B cell (primary cell): ENCODE data around the gene NFKBIA. TPM values are rescaled to one million over a fixed set of nuclear protein-coding genes. Genes with fewer than 3 reads are reported as not detected.

Source experiments
- ATAC-seq: fragments of 200-7000 bp; cut with Tn5 transposase; one replicate; pipeline ENCODE4 v1.10.0; 2021; ENCODE audit warnings: low read depth, mild to moderate bottlenecking, moderate number of reproducible peaks, moderate library complexity
- CTCF ChIA-PET: fragments of 350-600 bp; sonication (Branson Sonifier 250); formaldehyde crosslinking; loops from one replicate; lab custom pipeline; 2021; ENCODE audit warnings: antibody characterized with exemption, inconsistent platforms; lab: Charles Lee
- POLR2A ChIA-PET: fragments of 350-600 bp; sonication (Branson Sonifier 250); formaldehyde crosslinking; loops from one replicate; lab custom pipeline; 2021; ENCODE audit warnings: antibody characterized with exemption; lab: Charles Lee
- DNase-seq: peaks from one replicate; pipeline ENCODE4 v3.0.0; 2013
- H2AFZ ChIP-seq: 2 replicates; pipeline ENCODE4 v1.6.1; 2012; ENCODE audit warnings: mild to moderate bottlenecking, low read depth, low read length; ENCODE audit not compliant: insufficient read depth, poor library complexity, severe bottlenecking
- H3K27ac ChIP-seq, 2 donors: 1 replicate in 1 of 2; 2 replicates in 1 of 2; pipeline ENCODE4 v1.5.1; 2012 to 2013; ENCODE audit warnings: low read length in 2 of 2, mild to moderate bottlenecking in 2 of 2, moderate library complexity in 1 of 2
- H3K27me3 ChIP-seq, 4 experiments: fragments of 200-600 bp in 1 of 4; sonication (generic) in 1 of 4; replicated peaks in 1 of 4; 1 replicate in 2 of 4; 2 replicates in 2 of 4; pipeline versions ENCODE4 v1.6.1 to v1.7.0; 2013 to 2016; ENCODE audit warnings: low read length in 3 of 4, mild to moderate bottlenecking in 2 of 4, mixed read lengths in 1 of 4, moderate library complexity in 1 of 4; ENCODE audit not compliant: insufficient read depth in 4 of 4, control insufficient read depth in 3 of 4; ENCODE audit errors: control extremely low read depth in 1 of 4
- H3K36me3 ChIP-seq, 2 experiments: replicated peaks in 1 of 2; 1 replicate in 1 of 2; 2 replicates in 1 of 2; pipeline versions ENCODE4 v1.6.1 to v1.7.1; 2013; ENCODE audit warnings: low read length in 1 of 2; ENCODE audit not compliant: insufficient read depth in 2 of 2, control insufficient read depth in 1 of 2; ENCODE audit errors: control extremely low read depth in 1 of 2, extremely low read depth in 1 of 2
- H3K4me1 ChIP-seq, 2 donors: fragments of 200-600 bp in 1 of 2; sonication (generic) in 1 of 2; 1 replicate in 1 of 2; 2 replicates in 1 of 2; pipeline versions ENCODE4 v1.5.1 to v1.6.1; 2013 to 2017; ENCODE audit warnings: low read length in 2 of 2; ENCODE audit not compliant: control insufficient read depth in 2 of 2, insufficient read depth in 2 of 2
- H3K4me2 ChIP-seq: replicated peaks from 2 replicates; pipeline ENCODE3; 2012; ENCODE audit warnings: mild to moderate bottlenecking, low read depth, low read length; ENCODE audit not compliant: poor library complexity, severe bottlenecking
- H3K4me3 ChIP-seq, 5 experiments: fragments of 200-600 bp in 1 of 5; sonication (generic) in 1 of 5; 1 replicate in 3 of 5; 2 replicates in 2 of 5; pipeline versions ENCODE4 v1.5.1 to v1.7.0; 2011 to 2016; ENCODE audit warnings: low read length in 4 of 5, mild to moderate bottlenecking in 4 of 5, low read depth in 2 of 5, control low read depth in 1 of 5, moderate library complexity in 1 of 5; ENCODE audit not compliant: insufficient read depth in 1 of 5; ENCODE audit errors: control extremely low read depth in 1 of 5, extremely low read depth in 1 of 5
- H3K79me2 ChIP-seq: fragments of 200-600 bp; sonication (generic); one replicate; pipeline ENCODE4 v1.6.0; 2016; ENCODE audit warnings: low read length; ENCODE audit not compliant: control insufficient read depth, insufficient read depth
- H3K9ac ChIP-seq: fragments of 200-600 bp; sonication (generic); 2 replicates; pipeline ENCODE4 v1.6.1; 2017; ENCODE audit warnings: mild to moderate bottlenecking, low read length, moderate library complexity
- H3K9me3 ChIP-seq, 3 donors: one replicate each; pipeline versions ENCODE4 v1.6.1 to v1.7.1; 2013; ENCODE audit warnings: low read length in 2 of 3; ENCODE audit not compliant: control insufficient read depth in 2 of 3, insufficient read depth in 1 of 3; ENCODE audit errors: control extremely low read depth in 1 of 3
- H4K20me1 ChIP-seq: 2 replicates; pipeline ENCODE4 v1.6.0; 2012; ENCODE audit warnings: mild to moderate bottlenecking, low read length; ENCODE audit not compliant: insufficient read depth, control insufficient read depth, poor library complexity, severe bottlenecking
- H3K27ac Mint-ChIP-seq: one replicate; pipeline ENCODE4 v1.8.0; 2021; ENCODE audit warnings: mixed read lengths
- H3K27me3 Mint-ChIP-seq: one replicate; pipeline ENCODE4 v1.8.0; 2021; ENCODE audit warnings: mixed read lengths
- H3K4me1 Mint-ChIP-seq: one replicate; pipeline ENCODE4 v1.8.0; 2021; ENCODE audit warnings: mixed read lengths
- H3K4me3 Mint-ChIP-seq: one replicate; pipeline ENCODE4 v1.8.0; 2021; ENCODE audit warnings: mixed read lengths
- H3K9me3 Mint-ChIP-seq: one replicate; pipeline ENCODE4 v1.8.0; 2022; ENCODE audit warnings: mixed read lengths; ENCODE audit not compliant: insufficient read depth
- EZH2 ChIP-seq: IDR thresholded peaks from 2 replicates; pipeline ENCODE4 v1.6.1; 2012; ENCODE audit warnings: borderline replicate concordance, low read depth, mild to moderate bottlenecking, moderate library complexity, low read length; ENCODE audit not compliant: insufficient read depth, poor library complexity, severe bottlenecking
- WGBS: methylation state at CpG from one replicate; pipeline ENCODE4 v1.1.5; 2013; ENCODE audit warnings: missing lambda C conversion rate; ENCODE audit not compliant: insufficient coverage; 5-methylcytosine and 5-hydroxymethylcytosine counted together
- intact Hi-C: fragments of 100-400 bp; cut with micrococcal nuclease; formaldehyde crosslinking; loops from one replicate; pipeline ENCODE4 v1.10.0; 2022
- polyA plus RNA-seq: library from polyadenylated mRNA; depleted of rRNA; stranded (reverse); fragments of >200 nt; gene quantifications from 2 replicates; pipeline ENCODE4 v1.2.3, GENCODE V29; 2012
- total RNA-seq, 2 donors: library from RNA; stranded (reverse); fragments of 120-200 nt in 1 of 2; gene quantifications; 1 replicate in 1 of 2; 2 replicates in 1 of 2; pipeline versions ENCODE4 v1.2.3 to v1.2.4, GENCODE V29; 2013 to 2022
- TF ChIP-seq, protein P1 (sequence below): fragments of 200-600 bp; IDR thresholded peaks from one replicate; pipeline ENCODE4 v1.8.0; 2022; ENCODE audit warnings: antibody characterized with exemption, mild to moderate bottlenecking

The NFKBIA gene
- total and polyA plus RNA-seq, 2 donors (not counting 1 experiment from before 2014, with no cell fraction given), result 308 to 3,195 TPM

DNA sequence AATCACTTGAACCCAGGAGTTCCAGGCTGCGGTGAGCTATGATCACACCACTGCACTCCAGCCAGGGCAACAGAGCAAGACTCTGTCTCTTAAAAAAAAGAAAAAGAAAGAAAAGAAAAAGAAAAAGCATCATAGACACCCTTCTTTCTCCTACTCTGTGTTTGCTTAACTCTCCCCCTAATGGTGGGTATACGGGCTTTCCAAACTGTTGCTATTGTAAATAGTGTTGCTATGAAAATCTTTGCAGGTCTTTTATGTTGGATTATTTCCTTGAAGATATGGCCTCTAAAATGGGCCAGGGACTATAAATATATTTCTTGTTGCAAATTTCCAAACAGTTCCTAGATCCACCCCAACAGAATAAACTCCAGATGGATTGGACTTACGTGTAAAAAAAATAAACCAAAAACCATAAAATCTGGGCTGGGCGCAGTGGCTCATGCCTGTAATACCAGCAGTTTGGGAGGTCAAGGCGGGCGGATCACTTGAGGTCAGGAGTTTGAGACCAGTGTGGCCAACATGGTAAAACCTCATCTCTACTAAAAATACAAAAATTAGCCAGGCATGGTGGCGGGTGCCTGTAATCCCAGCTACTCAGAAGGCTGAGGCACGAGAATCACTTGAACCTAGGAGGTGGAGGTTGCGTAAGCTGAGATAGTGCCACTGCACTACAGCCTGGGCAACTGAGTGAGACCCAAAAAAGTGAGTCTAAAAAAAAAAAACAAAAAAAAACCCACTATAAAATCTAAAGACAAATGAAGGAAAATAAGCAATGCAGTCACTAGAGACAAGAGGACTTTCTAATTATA lies 25.9 kb downstream of the NFKBIA start:
- H3K4me3 Mint-ChIP-seq, result no peak overlapping the region
- 90% methylated on average over 3 of the region's 9 CpGs for WGBS
- POLR2A ChIA-PET, result no interaction called here
- H3K27me3 Mint-ChIP-seq, result no peaks in the 10 kb centered on the region
- H3K4me1 Mint-ChIP-seq, result peaks cover 2% of the 10 kb centered on the region
- Histone ChIP-seq H3K4me2 (no peak overlapping the region), H3K4me3 (no peak overlapping the region), H3K36me3 (no peaks in the 10 kb centered on the region), H3K79me2 (no peaks in the 10 kb centered on the region), H3K9me3 (no peaks in the 10 kb centered on the region), H3K4me1 (no peaks in the 10 kb centered on the region), H2AFZ (no peak overlapping the region), H3K27ac (no peak overlapping the region), H3K27me3 (no peaks in the 10 kb centered on the region), H3K9ac (no peak overlapping the region), H4K20me1 (no peaks in the 10 kb centered on the region)
- ATAC-seq (no peak), DNase-seq (no peak)
- H3K27ac Mint-ChIP-seq, result no peak overlapping the region
- no peak for TF ChIP-seq EZH2
- TF ChIP-seq, protein P1, sequence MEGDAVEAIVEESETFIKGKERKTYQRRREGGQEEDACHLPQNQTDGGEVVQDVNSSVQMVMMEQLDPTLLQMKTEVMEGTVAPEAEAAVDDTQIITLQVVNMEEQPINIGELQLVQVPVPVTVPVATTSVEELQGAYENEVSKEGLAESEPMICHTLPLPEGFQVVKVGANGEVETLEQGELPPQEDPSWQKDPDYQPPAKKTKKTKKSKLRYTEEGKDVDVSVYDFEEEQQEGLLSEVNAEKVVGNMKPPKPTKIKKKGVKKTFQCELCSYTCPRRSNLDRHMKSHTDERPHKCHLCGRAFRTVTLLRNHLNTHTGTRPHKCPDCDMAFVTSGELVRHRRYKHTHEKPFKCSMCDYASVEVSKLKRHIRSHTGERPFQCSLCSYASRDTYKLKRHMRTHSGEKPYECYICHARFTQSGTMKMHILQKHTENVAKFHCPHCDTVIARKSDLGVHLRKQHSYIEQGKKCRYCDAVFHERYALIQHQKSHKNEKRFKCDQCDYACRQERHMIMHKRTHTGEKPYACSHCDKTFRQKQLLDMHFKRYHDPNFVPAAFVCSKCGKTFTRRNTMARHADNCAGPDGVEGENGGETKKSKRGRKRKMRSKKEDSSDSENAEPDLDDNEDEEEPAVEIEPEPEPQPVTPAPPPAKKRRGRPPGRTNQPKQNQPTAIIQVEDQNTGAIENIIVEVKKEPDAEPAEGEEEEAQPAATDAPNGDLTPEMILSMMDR, result no peak
- CTCF ChIA-PET, result no interaction called here
- H3K9me3 Mint-ChIP-seq, result no peaks in the 10 kb centered on the region
- intact Hi-C loops, result no loop called here

DNA sequence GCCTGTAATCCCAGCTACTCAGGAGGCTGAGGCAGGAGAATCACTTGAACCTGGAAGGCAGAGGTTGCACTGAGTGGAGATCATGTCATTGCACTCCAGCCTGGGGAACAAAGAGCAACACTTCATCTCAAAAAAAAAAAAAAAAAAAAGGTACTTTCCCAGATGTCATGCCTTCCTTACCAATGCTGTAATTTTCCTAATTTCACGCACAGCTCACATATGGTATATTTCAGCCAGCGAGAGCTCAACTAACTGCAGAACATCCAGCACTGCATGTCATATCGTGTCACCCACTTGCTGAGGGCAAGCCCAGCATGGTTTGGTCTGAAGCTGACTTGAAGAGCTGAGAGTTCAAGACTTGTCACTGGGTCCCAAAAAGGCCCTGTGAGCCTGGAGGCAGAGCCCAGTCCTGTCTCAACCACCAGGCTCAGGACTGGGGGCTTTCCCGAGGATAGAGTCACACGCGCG lies 29.0 kb downstream of the NFKBIA start:
- TF ChIP-seq EZH2, result no peak
- TF ChIP-seq, protein P1, result no peak
- Histone ChIP-seq H3K27ac (no peak overlapping the region), H3K9ac (no peak overlapping the region), H3K4me3 (no peak overlapping the region), H3K9me3 (peaks cover 0 to 13% (median 0%) of the 10 kb centered on the region in 3 donors), H2AFZ (no peak overlapping the region), H3K79me2 (no peaks in the 10 kb centered on the region), H3K27me3 (no peaks in the 10 kb centered on the region), H3K4me2 (no peak overlapping the region), H4K20me1 (no peaks in the 10 kb centered on the region), H3K4me1 (no peaks in the 10 kb centered on the region), H3K36me3 (no peaks in the 10 kb centered on the region)
- peaks cover 2% of the 10 kb centered on the region for H3K4me1 Mint-ChIP-seq
- ATAC-seq, result no peak
- intact Hi-C loops, result no loop called here
- CTCF ChIA-PET, result interaction anchor here (1.0 to 1.6 kb wide), 3 partner anchors 8 to 235 kb away, joined by 3 to 5 read pairs (median 4); no protein-coding TSS in a partner anchor
- POLR2A ChIA-PET, result interaction anchor here (0.7 to 2.2 kb wide), 2 partner anchors 24 to 28 kb away, joined by 8 read pairs; partner anchors contain the start of gene NFKBIA
- WGBS, result 71% methylated on average over 2 of the region's 7 CpGs
- peaks cover 4% of the 10 kb centered on the region for H3K9me3 Mint-ChIP-seq
- no peak overlapping the region for H3K27ac Mint-ChIP-seq
- no peak for DNase-seq
- no peaks in the 10 kb centered on the region for H3K27me3 Mint-ChIP-seq
- no peak overlapping the region for H3K4me3 Mint-ChIP-seq
